ENCODE measurements around the gene MILR1.
"Not testable (repeated sequence)": the region's sequence is repeated elsewhere in the genome, so short reads cannot be mapped to it uniquely, and the experiment has no call there.

Gene MILR1

GRCh38 chr17:64491994-64492393 lies 43.1 kb downstream of the MILR1 start:
- DNase-seq, result no peak
- no peaks in the 10 kb centered on the region for H3K9me3 ChIP-seq
- H3K4me3 ChIP-seq (ENCODE audit: low read depth, low read length), result no peak overlapping the region
- peaks cover 43% of the 10 kb centered on the region for H3K36me3 ChIP-seq
- no peak for TF ChIP-seq CTCF (IDR thresholded peaks at IDR 0.05; ENCODE audit: low read depth, low read length)
- no peaks in the 10 kb centered on the region for H3K4me1 ChIP-seq
- no peaks in the 10 kb centered on the region for H3K27me3 ChIP-seq

GRCh38 chr17:64492481-64493109 lies 43.7 kb downstream of the MILR1 start:
- H3K36me3 ChIP-seq, result peaks cover 40% of the 10 kb centered on the region
- no peak overlapping the region for H3K4me3 ChIP-seq (ENCODE audit: low read depth, low read length)
- DNase-seq, result no peak

GRCh38 chr17:64494121-64494520 lies 45.2 kb downstream of the MILR1 start:
- TF ChIP-seq CTCF (IDR thresholded peaks at IDR 0.05; ENCODE audit: low read depth, low read length), result no peak
- Histone ChIP-seq H3K4me1 (no peaks in the 10 kb centered on the region; the same call in 1 of the 2 replicates), H3K36me3 (peaks cover 47% of the 10 kb centered on the region), H3K27me3 (no peaks in the 10 kb centered on the region; the same call in 1 of the 2 replicates), H3K9me3 (no peaks in the 10 kb centered on the region), H3K4me3 (ENCODE audit: low read depth, low read length) (no peak overlapping the region)
- no peak for DNase-seq

More at GRCh38 chr17:64492481-64493109, 43.7 kb downstream of the MILR1 start:
- TF ChIP-seq CTCF (IDR thresholded peaks at IDR 0.05; ENCODE audit: low read depth, low read length), result peak; percentile 52
- no peaks in the 10 kb centered on the region for H3K27me3 ChIP-seq
- no peaks in the 10 kb centered on the region for H3K9me3 ChIP-seq
- H3K4me1 ChIP-seq, result no peaks in the 10 kb centered on the region

- not testable (repeated sequence) for H3K9me3 ChIP-seq, DNase-seq, H3K4me1 ChIP-seq, H3K27me3 ChIP-seq
- Histone ChIP-seq H3K36me3 (peaks cover 47% of the 10 kb centered on the region), H3K4me3 (ENCODE audit: low read depth, low read length) (peak overlapping the region; percentile 77)
These were observed 46.4 kb downstream of the MILR1 start for GRCh38 chr17:64495300-64495699.

GRCh38 chr17:64496348-64496785 lies 47.5 kb downstream of the MILR1 start:
- TF ChIP-seq CTCF (IDR thresholded peaks at IDR 0.05; ENCODE audit: low read depth, low read length), result no peak
- Histone ChIP-seq H3K9me3 (no peaks in the 10 kb centered on the region), H3K4me1 (no peaks in the 10 kb centered on the region; the same call in 1 of the 2 replicates), H3K27me3 (no peaks in the 10 kb centered on the region; the same call in 1 of the 2 replicates), H3K36me3 (peaks cover 47% of the 10 kb centered on the region), H3K4me3 (ENCODE audit: low read depth, low read length) (peak overlapping the region; percentile 77)
- no peak for DNase-seq

GRCh38 chr17:64496786-64497564 lies 48.1 kb downstream of the MILR1 start, which contains the start of gene POLG2:
Gene POLG2 (minus strand): TSS chr17:64497054. CDS start chr17:64496968, 86 bp downstream.
- no peaks in the 10 kb centered on the region; the same call in 1 of the 2 replicates for H3K27me3 ChIP-seq
- no peaks in the 10 kb centered on the region; the same call in 1 of the 2 replicates for H3K4me1 ChIP-seq
- peak; percentile 65 for TF ChIP-seq CTCF (IDR thresholded peaks at IDR 0.05; ENCODE audit: low read depth, low read length)
- H3K9me3 ChIP-seq, result no peaks in the 10 kb centered on the region
- DNase-seq, result peak; percentile 97
- H3K4me3 ChIP-seq (ENCODE audit: low read depth, low read length), result peak within 1 kb of the TSS; percentile 77
- peaks cover 49% of the 10 kb centered on the region for H3K36me3 ChIP-seq

Data from BE2C (cell line).